Measurements from ENCODE around the gene EPS8.
"Not testable (repeated sequence)": the region's sequence is repeated elsewhere in the genome, so short reads cannot be mapped to it uniquely, and the experiment has no call there.

EPS8 gene

DNA sequence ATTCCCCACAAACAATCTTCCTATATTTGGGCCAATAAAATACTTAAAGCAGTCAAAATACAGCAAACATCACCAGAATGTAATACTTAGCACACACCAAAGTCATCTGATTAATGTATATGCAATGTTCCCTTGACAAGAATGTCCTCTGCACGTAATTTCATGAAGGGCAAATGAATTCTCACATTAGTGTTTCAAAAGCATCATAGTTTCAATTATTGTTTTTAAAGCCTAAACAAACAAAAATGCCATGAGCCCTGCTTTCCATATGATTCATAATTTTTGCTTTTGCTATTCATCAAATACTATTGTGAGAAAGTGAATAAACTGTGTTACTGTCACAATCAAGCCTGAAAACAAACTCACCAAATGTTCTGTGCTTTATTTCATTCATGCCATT is 156.0 kb downstream of the EPS8 start:
- no peak for DNase-seq

DNA sequence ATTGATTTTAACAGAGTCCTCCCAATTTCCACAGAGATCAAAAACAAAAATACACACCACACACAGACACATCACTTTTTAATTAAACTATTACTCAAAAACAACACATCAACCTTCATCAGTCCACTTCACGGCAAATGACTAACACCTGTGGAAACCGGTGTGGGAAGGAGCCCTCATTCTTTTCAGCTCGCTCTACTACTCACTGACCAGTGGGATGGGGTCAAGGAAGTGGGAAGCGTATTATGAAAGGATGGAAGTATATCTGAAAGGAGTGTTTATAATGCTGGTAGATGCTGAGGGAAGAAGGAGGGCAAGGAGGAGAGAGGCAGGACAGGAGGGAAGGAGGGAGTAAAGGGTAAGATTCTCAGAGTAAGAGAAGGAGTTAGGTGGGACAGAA is 156.5 kb downstream of the EPS8 start:
- no peak for DNase-seq

DNA sequence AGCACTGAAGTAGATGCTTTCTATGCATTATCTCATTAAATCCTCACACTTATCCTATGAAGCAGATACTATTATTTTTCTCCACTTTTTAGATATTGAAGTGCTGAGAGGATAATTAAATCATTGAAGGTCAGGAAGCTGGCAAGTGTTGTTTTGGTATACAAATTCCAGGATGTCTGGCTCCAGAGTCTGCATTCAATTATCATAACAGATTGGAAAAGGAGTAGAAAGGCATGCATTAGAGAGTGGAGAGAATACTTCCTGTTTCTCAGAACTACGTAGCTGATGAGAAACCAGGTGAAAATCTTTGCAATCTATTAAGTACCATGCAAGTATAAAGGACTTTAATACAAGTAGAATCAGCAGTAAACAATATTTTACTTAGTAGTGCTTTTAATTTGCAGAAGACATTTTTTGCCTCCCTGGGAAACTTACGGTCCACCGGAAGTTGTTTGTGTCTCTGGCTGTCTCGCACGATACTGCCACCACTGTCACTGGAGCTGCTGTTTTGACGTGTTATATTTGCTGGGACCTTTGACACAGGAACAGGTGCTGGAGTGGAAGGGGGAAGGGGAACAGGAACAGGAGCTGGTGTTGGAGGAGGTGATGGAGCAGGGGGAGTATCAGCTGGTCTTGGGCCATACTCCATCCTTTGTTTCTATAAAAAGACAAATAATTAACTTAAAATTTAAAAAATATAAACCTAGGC is 158.0 kb downstream of the EPS8 start:
- DNase-seq: no peak

DNA sequence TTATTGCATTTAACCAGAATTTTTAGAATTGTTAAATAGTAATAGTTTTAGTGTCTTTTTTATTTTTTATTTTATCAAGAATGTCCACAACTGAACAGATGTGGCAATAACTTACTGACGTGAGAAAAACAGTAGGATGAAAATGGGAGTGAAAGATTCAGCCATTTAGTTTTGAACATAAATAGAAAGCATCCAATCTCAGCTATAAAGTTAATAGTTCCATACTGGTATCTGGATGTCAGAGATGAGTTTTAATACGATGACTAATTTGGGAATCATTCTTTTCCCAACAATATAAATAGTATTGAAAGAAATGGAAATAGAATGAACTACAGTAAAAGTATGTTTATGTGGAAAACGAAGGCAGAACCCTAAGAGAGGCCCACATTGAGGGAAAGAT is 159.4 kb downstream of the EPS8 start:
- DNase-seq: no peak

DNA sequence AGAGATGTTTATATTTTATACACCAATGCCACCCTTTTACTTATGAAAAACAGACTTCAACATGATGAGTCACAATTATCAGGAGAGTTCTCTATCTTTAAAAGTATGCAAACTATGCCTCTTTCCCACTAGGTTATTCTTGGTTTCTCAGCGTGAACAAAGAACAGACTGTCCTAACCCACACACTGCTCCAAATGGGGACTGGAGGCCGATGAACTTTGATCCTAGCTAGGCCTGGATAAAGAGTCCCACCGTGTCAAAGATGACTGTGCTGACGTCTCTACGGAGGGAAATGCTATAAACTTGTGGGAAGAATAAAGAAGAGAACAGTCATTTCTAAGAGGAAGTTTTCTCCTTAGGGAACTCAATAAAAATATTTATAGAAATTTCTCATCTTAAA is 160.1 kb downstream of the EPS8 start:
- no peak for DNase-seq

DNA sequence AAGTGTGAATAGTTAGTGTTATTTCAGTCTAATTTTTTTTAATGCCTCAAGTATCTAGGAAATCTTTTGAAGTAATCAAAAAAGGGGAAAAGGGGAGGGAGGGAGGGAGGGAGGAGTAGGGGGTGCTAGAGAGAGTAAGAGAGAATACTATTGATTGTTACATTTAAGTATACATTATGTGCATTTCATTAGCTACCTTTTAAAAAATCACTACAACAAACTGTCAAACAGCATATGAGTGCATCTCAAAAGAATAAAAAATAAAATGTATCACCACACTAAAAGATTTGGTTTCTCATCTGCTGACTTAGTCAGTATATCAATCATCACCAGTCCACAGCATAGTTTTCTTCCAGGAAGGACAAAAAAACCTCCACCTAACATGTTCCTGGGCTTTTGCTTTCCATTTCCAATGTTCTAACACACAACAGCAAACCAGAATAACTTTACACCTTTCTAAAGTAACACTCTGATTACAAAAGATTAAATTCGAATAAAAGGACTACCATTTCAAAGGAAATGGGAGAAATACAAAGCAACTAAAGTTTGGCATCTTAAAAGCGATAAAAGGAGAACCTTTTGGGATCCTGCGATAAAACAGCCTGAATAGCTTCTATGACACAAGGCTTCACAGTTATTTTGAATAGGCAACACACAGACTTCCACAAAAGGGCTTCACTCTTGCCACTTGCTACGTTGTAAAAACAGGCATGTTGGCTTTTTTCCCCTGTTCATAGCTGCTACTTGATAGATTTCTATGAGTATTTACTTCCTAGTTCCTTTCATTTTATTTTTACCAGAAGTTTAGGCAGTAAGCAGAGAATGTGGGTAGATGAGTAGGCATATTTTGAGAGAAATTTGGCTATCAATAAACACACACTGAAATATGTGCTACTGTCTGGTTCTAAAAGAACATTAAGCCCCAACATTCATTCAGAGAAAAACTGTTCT is 160.9 kb downstream of the EPS8 start:
- DNase-seq: no peak

DNA sequence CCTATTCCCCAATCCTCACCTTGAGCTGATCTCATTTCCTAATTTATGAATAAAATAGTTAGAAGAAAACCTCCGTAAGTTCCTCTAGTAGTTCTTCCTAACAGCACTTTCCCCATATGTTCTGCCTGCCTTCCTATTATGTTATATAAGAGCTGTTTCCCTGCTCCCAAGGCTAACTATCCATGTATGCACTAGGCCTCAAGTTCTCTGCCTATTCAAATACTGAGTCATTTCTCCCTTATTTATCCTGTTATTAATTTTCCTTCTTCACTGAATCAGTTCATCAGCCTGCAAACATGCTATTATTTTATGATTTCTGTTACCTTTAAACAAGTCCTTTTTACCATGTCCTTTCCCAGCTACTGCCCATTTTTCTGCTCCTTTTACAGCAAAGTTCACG is 164.1 kb downstream of the EPS8 start:
- DNase-seq: no peak

DNA sequence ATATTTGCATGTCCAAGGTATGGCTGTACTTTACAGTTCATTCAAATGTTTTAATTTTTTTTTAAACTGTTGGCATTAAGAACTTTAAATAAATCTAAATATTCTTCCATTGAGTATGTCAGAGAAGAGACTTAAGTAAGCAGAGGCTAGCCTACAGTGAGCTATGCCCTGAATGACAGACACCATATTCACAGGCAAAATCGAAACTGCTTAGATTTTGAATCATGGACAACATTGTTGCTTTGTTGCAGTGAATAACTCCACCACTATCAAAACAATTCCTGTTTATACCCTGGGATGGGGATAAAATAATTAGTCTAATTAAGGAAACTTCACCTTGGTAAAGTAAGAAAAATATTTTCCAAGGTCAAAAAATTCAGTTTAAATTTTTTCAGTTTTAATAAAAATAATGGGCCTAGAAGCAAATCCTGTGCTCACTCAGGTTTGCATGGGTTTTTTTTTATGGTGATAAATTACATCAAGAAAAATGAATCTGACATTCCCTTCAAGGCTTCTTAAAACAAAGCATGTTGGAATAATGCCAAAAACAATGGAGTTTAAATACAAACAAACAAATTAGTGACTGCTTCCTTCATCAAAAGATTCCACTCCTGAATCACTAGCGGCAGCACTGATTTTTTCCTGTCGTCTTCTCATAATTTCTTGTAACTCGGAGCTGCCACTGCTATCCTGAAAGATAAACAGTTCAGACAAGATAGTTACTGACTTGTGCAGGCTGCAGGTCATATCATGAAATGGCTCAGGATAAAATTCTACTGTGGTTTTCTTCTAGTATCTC is 168.2 kb downstream of the EPS8 start:
- no peak for DNase-seq

DNA sequence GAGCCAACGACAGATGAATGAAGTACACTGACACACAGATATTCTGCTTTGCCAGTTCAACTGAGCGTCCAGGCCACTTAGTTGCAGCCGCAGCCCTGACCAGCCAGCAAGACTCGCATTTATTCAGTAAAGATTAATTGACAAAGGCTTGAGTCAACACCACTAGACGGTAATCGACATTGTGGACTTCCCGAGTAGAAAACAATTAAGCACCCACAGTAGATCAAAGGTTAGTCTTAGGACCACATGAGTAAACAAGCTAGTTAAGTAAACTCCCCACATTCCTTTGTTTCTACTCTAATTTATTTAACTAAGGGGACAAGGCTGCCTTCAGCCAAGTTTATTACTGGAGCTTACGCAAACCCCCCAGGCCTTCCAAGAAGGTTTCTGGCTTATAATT is 172.7 kb downstream of the EPS8 start:
- DNase-seq: not testable (repeated sequence)

DNA sequence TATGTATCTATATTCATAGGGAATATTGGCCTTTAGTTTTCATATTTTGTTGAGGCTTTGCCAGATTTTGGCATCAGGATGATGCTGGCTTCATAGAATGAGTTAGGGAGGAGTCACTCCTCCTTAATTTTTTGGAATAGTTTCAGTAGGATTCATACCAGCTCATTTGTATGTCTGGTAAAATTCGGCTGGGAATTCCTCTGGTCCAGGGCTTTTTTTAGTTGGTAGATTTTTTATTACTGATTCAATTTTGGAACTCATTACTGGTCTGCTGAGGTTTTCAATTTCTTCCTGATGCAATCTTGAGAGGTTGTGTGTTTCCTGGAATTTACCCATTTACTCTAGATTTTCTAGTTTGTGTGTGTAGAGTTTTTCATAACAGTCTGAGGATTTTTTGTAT is 175.2 kb downstream of the EPS8 start:
- no peak for DNase-seq

DNA sequence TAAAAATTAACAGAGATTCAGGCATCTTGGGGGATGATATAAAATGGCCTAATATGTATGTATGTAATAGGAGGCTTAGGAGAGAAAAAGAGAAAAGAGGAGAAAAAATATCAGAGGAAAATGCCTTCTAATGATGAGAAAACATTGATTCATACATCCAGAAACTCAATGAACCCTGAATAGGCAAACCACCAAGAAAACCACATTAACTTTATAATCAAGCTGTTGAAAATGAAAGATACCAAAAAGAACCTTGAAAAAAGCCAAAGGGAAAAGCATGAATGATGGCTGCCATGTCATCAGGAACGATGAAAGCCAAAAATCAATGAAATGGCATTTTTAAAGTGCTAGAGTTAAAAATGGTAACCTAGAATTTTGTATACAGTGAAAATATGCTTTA is 180.2 kb downstream of the EPS8 start:
- no peak for DNase-seq

DNA sequence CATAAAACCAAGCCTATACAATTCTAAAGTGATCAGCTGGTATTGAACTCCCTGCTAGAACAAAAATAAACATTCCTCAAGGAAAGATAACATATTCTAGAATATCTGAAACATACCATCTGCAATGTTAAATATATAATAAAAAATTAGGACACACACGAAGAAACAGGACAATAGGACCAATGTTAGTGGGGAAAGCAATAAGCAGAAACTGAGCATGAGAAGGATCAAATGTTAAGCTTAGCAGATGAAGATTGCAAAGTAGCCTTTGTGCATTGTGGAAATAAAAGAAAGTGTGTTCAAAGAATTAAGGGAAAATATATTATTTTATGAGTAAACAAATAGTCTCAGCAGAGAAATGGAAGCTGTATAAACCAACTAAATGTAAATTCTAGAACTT is 180.8 kb downstream of the EPS8 start:
- no peak for DNase-seq

DNA sequence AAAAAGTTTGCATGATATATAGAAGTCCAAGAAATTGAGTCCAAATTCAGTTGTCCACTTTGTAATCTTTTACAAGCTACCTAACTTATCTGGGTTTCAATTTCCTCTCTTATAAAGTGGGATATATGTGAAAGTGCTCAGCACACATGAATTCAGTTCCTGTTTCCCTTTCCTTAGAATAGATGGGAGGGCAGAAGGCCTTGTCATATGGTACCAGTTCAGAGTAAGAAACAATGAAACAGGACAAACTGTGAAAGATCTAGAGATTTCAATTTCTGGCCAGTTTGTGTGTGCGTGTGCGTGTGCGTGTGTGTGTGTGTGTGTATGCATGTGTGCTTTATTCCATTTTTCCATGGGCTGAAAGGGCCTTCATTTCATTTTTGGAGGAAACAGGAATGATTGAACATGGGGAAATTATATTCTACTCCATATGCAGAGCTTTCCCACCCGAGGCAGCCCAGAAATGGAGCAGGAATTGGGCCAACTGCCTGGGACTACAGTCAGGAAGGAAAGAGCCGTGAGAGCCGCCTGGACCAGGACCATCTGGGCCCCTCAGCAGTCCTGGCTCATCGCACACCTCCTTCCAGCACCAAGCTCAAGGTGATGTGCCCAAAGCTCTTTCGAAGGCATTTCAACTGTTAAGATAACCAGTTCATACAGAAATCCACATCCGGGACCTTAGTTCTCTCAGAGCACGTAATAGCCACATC is 183.2 kb downstream of the EPS8 start:
- DNase-seq: no peak

DNA sequence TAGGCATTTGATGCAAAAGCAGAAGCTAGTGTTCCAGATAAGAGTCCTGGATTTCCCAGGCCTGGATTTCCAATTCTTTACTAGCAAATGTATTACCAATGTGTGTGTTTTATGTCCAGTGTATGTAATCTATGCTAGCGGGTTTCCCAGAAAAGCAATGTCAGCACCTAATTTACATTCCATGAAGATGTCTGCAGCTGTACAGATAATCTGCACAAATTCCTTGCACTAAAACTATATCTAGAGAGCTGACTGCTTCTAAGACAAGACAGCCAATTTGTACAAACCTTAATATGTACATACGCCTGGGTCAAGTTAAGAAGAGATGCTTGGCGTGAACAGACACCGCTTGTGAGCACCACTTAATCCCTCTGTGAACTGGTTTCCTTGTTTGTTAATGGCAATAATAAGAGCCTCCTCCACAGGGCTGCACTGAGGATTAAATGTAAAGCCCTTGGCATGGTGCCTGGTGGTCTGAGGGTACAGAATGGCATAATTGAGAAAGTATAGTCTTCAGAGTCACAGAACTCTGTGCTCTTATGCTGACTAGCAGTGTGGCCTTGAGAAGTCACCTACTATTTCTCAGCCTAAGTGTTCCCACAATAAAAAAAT is 185.6 kb downstream of the EPS8 start:
- no peak for DNase-seq

DNA sequence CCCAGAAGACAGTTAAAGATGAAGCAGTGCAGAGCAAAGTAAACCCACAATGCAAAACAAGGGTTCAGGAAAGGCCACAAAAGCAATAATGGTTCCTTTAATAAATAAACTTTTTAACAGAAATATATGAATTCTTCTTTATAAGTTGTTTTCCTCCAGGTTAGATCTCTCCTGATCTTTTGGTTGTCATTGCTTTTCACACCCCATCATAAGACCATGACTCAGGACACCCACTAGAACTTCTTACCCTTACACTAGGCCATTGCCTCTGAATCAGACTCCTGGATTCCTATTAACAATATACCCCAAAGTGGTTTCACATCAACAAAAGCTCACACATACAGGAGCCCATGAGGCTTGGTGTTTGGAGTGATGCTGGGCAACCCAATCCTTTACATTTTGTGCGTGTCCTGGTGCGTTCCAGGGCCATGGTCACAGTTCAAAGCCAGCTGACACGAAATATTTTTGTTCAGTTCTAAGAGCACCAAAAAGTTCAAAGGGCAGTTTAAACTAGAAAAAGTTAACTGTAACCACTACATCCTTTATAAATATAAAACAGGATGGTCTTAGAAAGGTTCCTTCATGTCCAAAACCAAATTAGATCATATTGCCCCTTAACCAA is 187.0 kb downstream of the EPS8 start:
- no peak for DNase-seq

DNA sequence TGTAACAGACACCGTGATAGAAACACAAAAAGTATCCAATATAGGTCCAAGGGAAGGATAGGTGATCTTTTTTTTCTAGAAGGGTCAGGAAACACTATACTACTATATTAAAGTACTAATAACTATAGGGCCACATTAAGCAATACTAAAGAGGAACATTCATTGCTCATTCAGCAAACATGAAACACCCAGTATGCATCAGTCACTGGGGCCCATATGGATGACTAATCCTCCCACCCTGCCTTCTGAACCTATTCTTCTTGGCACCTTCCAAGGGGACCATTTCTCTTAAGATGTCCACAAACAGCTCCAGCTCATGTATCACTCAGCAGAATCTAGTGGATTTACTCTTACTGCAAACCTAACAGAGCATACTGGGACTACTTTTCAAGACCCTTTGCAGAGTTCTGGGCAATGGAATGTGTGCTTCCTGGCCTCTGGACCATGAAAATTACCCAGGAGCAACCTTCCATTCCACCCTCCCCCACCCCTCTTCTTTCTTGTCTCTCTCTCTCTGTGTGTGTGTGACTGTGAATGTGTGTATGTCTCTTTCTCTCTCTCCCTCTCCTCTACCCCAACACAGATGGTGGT is 187.9 kb downstream of the EPS8 start:
- DNase-seq: no peak

DNA sequence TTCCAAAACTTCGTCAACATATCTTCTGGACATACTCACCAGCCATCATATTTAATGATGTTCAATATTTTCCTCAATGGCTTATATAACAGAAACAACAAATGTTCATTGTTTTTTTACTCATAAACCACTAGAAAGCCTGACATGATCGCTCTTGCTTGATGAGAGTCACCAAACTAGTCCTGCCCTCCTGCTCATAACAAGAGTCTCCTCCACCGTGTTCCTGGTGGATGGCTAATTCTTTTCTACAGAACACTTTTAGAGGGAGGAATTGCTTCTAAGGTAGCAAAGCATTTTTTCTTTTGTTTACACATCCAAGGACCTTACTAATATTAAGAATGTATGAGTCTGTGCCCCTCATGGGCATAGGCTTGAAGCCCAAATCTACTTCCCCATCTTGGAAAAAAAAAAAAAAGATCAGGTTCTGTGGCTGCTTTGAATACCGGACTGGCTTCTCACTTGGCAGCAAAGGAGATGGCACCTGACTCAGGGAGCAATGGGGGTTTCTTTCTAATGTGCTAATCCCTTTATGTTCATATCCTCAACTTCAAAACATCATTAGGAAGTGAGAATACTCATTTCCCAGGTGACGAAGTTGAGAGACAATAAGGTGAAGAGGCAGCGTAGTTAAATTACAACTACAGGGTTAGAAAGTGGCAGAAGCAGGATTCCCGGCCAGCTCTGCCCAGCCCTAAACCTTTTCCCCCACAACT is 188.8 kb downstream of the EPS8 start:
- DNase-seq: no peak

DNA sequence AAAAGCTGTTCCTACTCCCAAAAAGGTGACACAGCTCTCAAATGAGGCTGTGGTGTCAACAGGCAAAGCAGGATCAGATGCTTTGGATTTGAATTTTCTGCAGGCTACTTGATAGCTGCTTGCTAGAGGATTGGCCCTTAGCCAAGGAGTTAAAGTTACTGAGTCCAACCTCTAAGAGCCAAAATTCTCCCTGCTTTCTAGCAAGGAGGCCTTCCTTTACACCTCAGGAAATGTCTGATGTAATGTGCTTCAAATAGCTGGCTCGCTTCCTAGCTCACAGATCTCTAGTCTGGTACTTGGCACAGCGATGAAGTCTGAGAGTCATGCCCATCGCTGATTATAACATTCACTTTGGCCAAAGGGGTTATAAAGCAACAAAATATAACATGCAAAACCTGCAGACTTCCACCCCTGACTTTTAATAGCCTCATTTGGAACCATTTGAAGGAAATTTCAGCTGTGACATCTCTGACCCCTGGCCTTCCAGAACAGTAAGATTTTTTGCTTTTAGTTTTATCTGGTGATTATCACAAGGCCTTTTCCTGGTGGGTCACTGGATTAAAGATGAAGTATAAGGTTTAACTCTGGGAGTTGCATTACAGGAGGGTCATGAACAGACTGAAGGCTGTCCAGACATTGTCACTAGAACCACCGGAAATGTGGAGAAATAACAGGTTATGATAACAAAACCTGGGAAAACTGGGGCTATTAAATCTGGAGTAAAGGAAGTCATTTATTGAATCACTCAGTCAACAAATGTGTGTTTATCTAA is 189.7 kb downstream of the EPS8 start:
- DNase-seq: no peak

DNA sequence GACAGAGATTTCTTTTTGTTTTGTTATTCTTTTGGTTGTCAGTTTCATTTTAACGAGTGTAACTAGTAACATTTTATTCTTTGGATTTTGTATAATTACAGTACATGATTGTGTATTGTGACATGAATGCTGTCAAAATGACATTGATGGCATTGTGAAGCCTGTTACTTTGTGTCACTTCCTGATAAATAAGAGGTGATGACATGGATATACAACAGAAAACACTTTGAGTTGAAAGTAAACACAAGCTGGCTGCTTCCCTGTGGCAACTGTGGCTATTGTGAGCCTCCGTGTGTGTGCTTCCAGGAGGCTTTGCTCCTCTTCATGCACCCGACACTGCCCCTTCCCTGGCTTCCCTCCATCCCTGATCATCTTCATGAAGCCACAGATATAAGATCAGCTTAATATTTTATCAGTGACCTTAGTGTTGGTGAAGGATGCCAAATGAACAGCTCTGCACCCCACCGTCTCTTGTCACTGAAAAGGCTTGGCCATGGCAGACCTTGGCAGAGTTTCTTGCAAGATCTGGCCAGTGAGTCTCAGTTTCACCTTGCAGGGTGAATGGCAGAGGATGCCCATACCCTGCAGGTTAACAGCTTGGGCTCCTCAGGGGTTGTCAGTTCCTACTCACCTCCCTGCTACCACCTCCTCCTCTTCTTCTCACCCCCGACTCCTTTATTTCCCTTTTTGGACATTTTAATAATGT is 191.9 kb downstream of the EPS8 start:
- no peak for DNase-seq

All from activated T-cell treated with anti-CD3 and anti-CD28 coated beads, Interleukin-2, amount 50 U/mL, for 1 hour (primary cell).